Liver (tissue), 9 donors: Measurements from ENCODE around the gene WASF2. TPM values are rescaled to one million over a fixed set of nuclear protein-coding genes. Genes with fewer than 3 reads are reported as not detected.

Experiments used
- DNase-seq: peaks from one replicate; pipeline ENCODE4 v3.0.0-alpha.2; 2017; ENCODE audit warnings: low spot score
- H3K27ac ChIP-seq, 2 donors: one replicate each; pipeline ENCODE4 v1.7.0; 2013; ENCODE audit warnings: inconsistent platforms in 2 of 2, low read length in 2 of 2, control low read depth in 1 of 2, low read depth in 1 of 2, mild to moderate bottlenecking in 1 of 2
- H3K27me3 ChIP-seq, 4 donors: one replicate each; pipeline versions ENCODE4 v1.6.1 to v1.7.0; 2013; ENCODE audit warnings: low read length in 3 of 4, inconsistent platforms in 1 of 4, mild to moderate bottlenecking in 1 of 4, moderate library complexity in 1 of 4; ENCODE audit not compliant: control insufficient read depth in 4 of 4, insufficient read depth in 4 of 4
- H3K36me3 ChIP-seq, 4 donors: one replicate each; pipeline versions ENCODE4 v1.6.1 to v1.7.0; 2013; ENCODE audit warnings: low read length in 3 of 4, mild to moderate bottlenecking in 3 of 4, low read depth in 1 of 4, moderate library complexity in 1 of 4; ENCODE audit not compliant: control insufficient read depth in 4 of 4, insufficient read depth in 3 of 4
- H3K4me1 ChIP-seq, 4 donors: one replicate each; pipeline versions ENCODE4 v1.6.1 to v1.7.0; 2013; ENCODE audit warnings: low read length in 3 of 4, mild to moderate bottlenecking in 3 of 4, moderate library complexity in 1 of 4; ENCODE audit not compliant: control insufficient read depth in 4 of 4, insufficient read depth in 4 of 4
- H3K4me3 ChIP-seq, 3 donors: one replicate each; pipeline versions ENCODE4 v1.6.1 to v1.7.0; 2013; ENCODE audit warnings: low read length in 3 of 3, control low read depth in 1 of 3, low read depth in 1 of 3, mild to moderate bottlenecking in 1 of 3
- H3K9ac ChIP-seq, 2 donors: one replicate each; pipeline ENCODE4 v1.7.0; 2013; ENCODE audit warnings: low read length in 2 of 2, mild to moderate bottlenecking in 2 of 2, moderate library complexity in 2 of 2, control low read depth in 1 of 2, low read depth in 1 of 2
- H3K9me3 ChIP-seq, 4 donors: one replicate each; pipeline versions ENCODE4 v1.6.1 to v1.7.0; 2013; ENCODE audit warnings: low read length in 3 of 4; ENCODE audit not compliant: control insufficient read depth in 4 of 4
- EGR1 ChIP-seq, 2 donors: IDR thresholded peaks; 2 replicates each; pipeline ENCODE4 v1.6.1; 2016 to 2018; ENCODE audit warnings: antibody characterized with exemption in 2 of 2, low read depth in 2 of 2
- FOXA2 ChIP-seq: IDR thresholded peaks from 2 replicates; pipeline ENCODE4 v1.6.1; 2016; ENCODE audit warnings: antibody characterized with exemption
- HNF4A ChIP-seq, 2 donors: conservative IDR thresholded peaks; 2 replicates each; pipeline ENCODE4 v1.6.1; 2016; ENCODE audit warnings: antibody characterized with exemption in 2 of 2, mild to moderate bottlenecking in 2 of 2
- HNF4G ChIP-seq: IDR thresholded peaks from 2 replicates; pipeline ENCODE4 v1.6.1; 2016; ENCODE audit warnings: antibody characterized with exemption
- JUND ChIP-seq, 2 donors: IDR thresholded peaks; 2 replicates each; pipeline ENCODE4 v1.6.1; 2016; ENCODE audit warnings: antibody characterized with exemption in 2 of 2
- RAD21 ChIP-seq, 2 donors: IDR thresholded peaks; 2 replicates each; pipeline ENCODE4 v1.6.1; 2016; ENCODE audit warnings: antibody characterized with exemption in 2 of 2, mild to moderate bottlenecking in 2 of 2
- TAF1 ChIP-seq: conservative IDR thresholded peaks from 2 replicates; pipeline ENCODE4 v1.6.1; 2016; ENCODE audit warnings: antibody characterized with exemption, mild to moderate bottlenecking
- YY1 ChIP-seq: IDR thresholded peaks from 2 replicates; pipeline ENCODE4 v1.6.1; 2016; ENCODE audit warnings: antibody characterized with exemption, mild to moderate bottlenecking
- whole genome bisulfite sequencing: extraction: QIAGEN DNeasy Blood & Tissue Kit; methylation state at CpG from one replicate; pipeline ENCODE4 v1.1.7; 2013; 5-methylcytosine and 5-hydroxymethylcytosine counted together
- polyA plus RNA-seq, 2 donors: library from polyadenylated mRNA; stranded (reverse) in 1 of 2; unstranded in 1 of 2; fragments of 200-250 nt in 1 of 2; fragments of >200 nt in 1 of 2; fragmentation: Nextera tagmentation in 1 of 2; extraction: Ambion mirVana in 1 of 2; gene quantifications; one replicate each; pipeline versions ENCODE4 v1.2.1 to v1.2.3, GENCODE V29; 2013 to 2015
- total RNA-seq, 2 donors: library from RNA; depleted of rRNA; stranded (reverse); fragments of >200 nt; gene quantifications; one replicate each; pipeline ENCODE4 v1.2.3, GENCODE V29; 2014
- TF ChIP-seq, protein P1 (sequence below): IDR thresholded peaks from 2 replicates; pipeline ENCODE4 v1.6.1; 2016; ENCODE audit warnings: antibody characterized with exemption
- TF ChIP-seq, protein P2 (sequence below): IDR thresholded peaks from 2 replicates; pipeline ENCODE4 v1.6.1; 2016; ENCODE audit warnings: antibody characterized with exemption
- TF ChIP-seq, protein P3 (sequence below): IDR thresholded peaks from 2 replicates; pipeline ENCODE4 v1.6.1; 2016; ENCODE audit warnings: antibody characterized with exemption, mild to moderate bottlenecking
- TF ChIP-seq, protein P4 (sequence below): IDR thresholded peaks from 2 replicates; pipeline ENCODE4 v1.6.1; 2016; ENCODE audit warnings: antibody characterized with exemption
- TF ChIP-seq, protein P5 (sequence below): fragments of 150-350 bp; IDR thresholded peaks from 2 replicates; pipeline ENCODE4 v1.5.1; 2017; ENCODE audit warnings: improper control_type of control experiment, low read depth, low read length; ENCODE audit not compliant: missing input control
- donor health status: healthy.
- donor health status: healthy.
- donor health status: healthy.
- donor health status: healthy.
- donor health status: healthy.

The WASF2 gene
- total and polyA plus RNA-seq, 4 donors, result 11.6 to 37.7 (median 18.7) TPM

DNA sequence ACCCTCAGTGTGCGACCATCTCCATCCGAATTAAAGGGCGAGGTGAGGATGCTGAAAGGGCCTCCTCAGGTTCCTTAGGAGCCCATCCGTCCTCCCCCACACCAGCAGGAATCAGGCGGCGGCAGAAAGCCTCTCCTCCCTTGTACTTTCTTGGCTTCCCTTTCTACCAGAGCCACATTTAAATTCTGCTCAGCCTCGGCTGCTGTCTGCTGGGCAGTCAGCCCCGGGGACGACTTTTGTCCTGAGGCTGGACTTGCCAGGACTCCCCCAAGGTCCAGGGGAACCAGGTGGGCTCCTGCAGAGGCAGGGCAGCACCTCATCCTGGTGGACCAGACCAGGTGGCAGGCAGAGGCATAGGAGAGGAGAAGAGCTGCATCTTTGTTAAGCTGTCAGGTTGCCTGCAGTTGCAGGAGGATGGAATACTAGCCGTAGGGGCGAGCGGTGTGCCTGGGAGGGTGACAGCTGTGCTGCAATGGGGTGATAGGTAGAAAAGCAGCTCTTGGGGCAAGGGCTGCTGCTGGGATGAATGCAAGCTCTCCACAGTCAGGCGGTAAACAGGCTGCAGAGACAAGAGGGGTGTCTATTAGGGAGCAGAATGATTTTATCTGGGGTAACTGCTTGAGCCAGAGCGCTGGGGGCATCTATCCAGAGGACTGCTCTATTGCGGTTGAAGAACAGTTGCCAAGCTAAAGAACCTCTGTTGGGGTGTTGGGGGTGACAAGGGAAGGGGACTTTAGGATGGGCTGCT is 46.2 kb upstream of the WASF2 start:
- no peaks in the 10 kb centered on the region for H3K27me3 ChIP-seq
- no peak for DNase-seq
- H3K4me1 ChIP-seq, result peaks cover 0 to 3% (median 0%) of the 10 kb centered on the region in 4 donors
- no peak overlapping the region for H3K27ac ChIP-seq
- H3K9me3 ChIP-seq, result no peaks in the 10 kb centered on the region
- 89% methylated on average over 15 of the region's 15 CpGs for WGBS
- H3K9ac ChIP-seq, result no peak overlapping the region
- H3K4me3 ChIP-seq, result no peak overlapping the region
- H3K36me3 ChIP-seq, result peaks cover 0 to 13% (median 5%) of the 10 kb centered on the region in 4 donors
- TF ChIP-seq, protein P1, sequence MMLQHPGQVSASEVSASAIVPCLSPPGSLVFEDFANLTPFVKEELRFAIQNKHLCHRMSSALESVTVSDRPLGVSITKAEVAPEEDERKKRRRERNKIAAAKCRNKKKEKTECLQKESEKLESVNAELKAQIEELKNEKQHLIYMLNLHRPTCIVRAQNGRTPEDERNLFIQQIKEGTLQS, result no peak
- TF ChIP-seq YY1, result no peak
- TF ChIP-seq, protein P2, sequence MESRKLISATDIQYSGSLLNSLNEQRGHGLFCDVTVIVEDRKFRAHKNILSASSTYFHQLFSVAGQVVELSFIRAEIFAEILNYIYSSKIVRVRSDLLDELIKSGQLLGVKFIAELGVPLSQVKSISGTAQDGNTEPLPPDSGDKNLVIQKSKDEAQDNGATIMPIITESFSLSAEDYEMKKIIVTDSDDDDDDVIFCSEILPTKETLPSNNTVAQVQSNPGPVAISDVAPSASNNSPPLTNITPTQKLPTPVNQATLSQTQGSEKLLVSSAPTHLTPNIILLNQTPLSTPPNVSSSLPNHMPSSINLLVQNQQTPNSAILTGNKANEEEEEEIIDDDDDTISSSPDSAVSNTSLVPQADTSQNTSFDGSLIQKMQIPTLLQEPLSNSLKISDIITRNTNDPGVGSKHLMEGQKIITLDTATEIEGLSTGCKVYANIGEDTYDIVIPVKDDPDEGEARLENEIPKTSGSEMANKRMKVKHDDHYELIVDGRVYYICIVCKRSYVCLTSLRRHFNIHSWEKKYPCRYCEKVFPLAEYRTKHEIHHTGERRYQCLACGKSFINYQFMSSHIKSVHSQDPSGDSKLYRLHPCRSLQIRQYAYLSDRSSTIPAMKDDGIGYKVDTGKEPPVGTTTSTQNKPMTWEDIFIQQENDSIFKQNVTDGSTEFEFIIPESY, result no peak
- TF ChIP-seq, protein P3, sequence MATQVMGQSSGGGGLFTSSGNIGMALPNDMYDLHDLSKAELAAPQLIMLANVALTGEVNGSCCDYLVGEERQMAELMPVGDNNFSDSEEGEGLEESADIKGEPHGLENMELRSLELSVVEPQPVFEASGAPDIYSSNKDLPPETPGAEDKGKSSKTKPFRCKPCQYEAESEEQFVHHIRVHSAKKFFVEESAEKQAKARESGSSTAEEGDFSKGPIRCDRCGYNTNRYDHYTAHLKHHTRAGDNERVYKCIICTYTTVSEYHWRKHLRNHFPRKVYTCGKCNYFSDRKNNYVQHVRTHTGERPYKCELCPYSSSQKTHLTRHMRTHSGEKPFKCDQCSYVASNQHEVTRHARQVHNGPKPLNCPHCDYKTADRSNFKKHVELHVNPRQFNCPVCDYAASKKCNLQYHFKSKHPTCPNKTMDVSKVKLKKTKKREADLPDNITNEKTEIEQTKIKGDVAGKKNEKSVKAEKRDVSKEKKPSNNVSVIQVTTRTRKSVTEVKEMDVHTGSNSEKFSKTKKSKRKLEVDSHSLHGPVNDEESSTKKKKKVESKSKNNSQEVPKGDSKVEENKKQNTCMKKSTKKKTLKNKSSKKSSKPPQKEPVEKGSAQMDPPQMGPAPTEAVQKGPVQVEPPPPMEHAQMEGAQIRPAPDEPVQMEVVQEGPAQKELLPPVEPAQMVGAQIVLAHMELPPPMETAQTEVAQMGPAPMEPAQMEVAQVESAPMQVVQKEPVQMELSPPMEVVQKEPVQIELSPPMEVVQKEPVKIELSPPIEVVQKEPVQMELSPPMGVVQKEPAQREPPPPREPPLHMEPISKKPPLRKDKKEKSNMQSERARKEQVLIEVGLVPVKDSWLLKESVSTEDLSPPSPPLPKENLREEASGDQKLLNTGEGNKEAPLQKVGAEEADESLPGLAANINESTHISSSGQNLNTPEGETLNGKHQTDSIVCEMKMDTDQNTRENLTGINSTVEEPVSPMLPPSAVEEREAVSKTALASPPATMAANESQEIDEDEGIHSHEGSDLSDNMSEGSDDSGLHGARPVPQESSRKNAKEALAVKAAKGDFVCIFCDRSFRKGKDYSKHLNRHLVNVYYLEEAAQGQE, result no peak
- no peak for TF ChIP-seq EGR1 (IDR thresholded peaks at IDR 0.05; ENCODE audit: low read depth in 2 of 2)
- TF ChIP-seq FOXA2, result no peak
- no peak for TF ChIP-seq RAD21 (IDR thresholded peaks at IDR 0.05)
- TF ChIP-seq TAF1, result no peak
- no peak for TF ChIP-seq JUND (IDR thresholded peaks at IDR 0.05)
- TF ChIP-seq, protein P4, sequence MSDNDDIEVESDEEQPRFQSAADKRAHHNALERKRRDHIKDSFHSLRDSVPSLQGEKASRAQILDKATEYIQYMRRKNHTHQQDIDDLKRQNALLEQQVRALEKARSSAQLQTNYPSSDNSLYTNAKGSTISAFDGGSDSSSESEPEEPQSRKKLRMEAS, result no peak
- TF ChIP-seq, protein P5, sequence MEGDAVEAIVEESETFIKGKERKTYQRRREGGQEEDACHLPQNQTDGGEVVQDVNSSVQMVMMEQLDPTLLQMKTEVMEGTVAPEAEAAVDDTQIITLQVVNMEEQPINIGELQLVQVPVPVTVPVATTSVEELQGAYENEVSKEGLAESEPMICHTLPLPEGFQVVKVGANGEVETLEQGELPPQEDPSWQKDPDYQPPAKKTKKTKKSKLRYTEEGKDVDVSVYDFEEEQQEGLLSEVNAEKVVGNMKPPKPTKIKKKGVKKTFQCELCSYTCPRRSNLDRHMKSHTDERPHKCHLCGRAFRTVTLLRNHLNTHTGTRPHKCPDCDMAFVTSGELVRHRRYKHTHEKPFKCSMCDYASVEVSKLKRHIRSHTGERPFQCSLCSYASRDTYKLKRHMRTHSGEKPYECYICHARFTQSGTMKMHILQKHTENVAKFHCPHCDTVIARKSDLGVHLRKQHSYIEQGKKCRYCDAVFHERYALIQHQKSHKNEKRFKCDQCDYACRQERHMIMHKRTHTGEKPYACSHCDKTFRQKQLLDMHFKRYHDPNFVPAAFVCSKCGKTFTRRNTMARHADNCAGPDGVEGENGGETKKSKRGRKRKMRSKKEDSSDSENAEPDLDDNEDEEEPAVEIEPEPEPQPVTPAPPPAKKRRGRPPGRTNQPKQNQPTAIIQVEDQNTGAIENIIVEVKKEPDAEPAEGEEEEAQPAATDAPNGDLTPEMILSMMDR, result no peak

DNA sequence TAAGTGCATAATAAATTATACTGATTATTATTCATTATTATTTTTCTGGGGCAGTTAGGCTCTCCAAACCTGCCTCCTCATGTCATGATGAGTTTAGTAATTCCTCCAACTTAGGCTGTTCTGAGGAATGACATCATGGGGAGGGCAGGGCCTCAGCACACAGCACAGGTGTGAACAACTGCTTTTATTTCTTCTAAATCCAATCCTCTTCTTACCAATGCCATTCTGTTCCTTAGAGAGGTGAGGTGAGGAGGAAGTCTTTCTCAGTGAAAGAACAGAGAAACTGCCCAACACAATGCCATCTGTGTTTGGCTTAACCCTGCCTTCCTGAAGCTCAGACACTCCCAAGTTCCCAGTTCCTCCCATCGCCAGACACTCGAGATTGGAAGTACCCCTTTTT is 45.4 kb upstream of the WASF2 start:
- no peaks in the 10 kb centered on the region for H3K27me3 ChIP-seq
- no peak overlapping the region for H3K27ac ChIP-seq
- H3K9me3 ChIP-seq, result no peaks in the 10 kb centered on the region
- no peak overlapping the region for H3K9ac ChIP-seq
- H3K36me3 ChIP-seq, result peaks cover 0 to 9% (median 5%) of the 10 kb centered on the region in 4 donors
- WGBS, result 57% methylated on average over 2 of the region's 2 CpGs
- no peak overlapping the region for H3K4me3 ChIP-seq
- peaks cover 0 to 3% (median 0%) of the 10 kb centered on the region in 4 donors for H3K4me1 ChIP-seq
- no peak for DNase-seq
- TF ChIP-seq FOXA2 (no peak), EGR1 (IDR thresholded peaks at IDR 0.05; ENCODE audit: low read depth in 2 of 2) (no peak), TAF1 (no peak), HNF4A (conservative IDR thresholded peaks at IDR 0.05) (no peak), HNF4G (no peak)
- TF ChIP-seq, protein P1, result no peak
- TF ChIP-seq, protein P4, result no peak
- TF ChIP-seq, protein P2, result no peak
- TF ChIP-seq, protein P5, result no peak
